DND-41 (cell line): Measurements from ENCODE around the gene PROSER2.

Source experiments
- ATAC-seq: fragments of 200-7000 bp; cut with Tn5 transposase; 3 replicates; pipeline ENCODE4 v1.9.1; 2021; ENCODE audit warnings: low read depth; ENCODE audit not compliant: insufficient read depth
- DNase-seq: peaks from one replicate; pipeline ENCODE4 v3.0.0-alpha.2; 2020
- H2AFZ ChIP-seq: 2 replicates; pipeline ENCODE4 v1.6.0; 2012; ENCODE audit warnings: low read depth, low read length
- H3K27ac ChIP-seq: 2 replicates; pipeline ENCODE4 v1.5.1; 2012; ENCODE audit warnings: low read length, inconsistent platforms
- H3K27me3 ChIP-seq: fragments of 200-600 bp; sonication (generic); 2 replicates; pipeline ENCODE4 v1.6.0; 2012; ENCODE audit warnings: low read length, mild to moderate bottlenecking, inconsistent platforms; ENCODE audit not compliant: insufficient read depth, poor library complexity
- H3K36me3 ChIP-seq: 2 replicates; pipeline ENCODE4 v1.5.1; 2012; ENCODE audit warnings: low read length, inconsistent platforms; ENCODE audit not compliant: insufficient read depth
- H3K4me1 ChIP-seq: 2 replicates; pipeline ENCODE4 v1.5.1; 2012; ENCODE audit warnings: mild to moderate bottlenecking, low read length; ENCODE audit not compliant: insufficient read depth
- H3K4me2 ChIP-seq: 2 replicates; pipeline ENCODE4 v1.6.0; 2012; ENCODE audit warnings: mild to moderate bottlenecking, moderate library complexity, low read length, inconsistent platforms; ENCODE audit not compliant: insufficient read depth
- H3K4me3 ChIP-seq, 2 experiments: fragments of 200-600 bp in 1 of 2; shearing (Covaris generic) in 1 of 2; 2 replicates each; pipeline ENCODE4 v1.5.1; 2012 to 2016; ENCODE audit warnings: inconsistent platforms in 2 of 2, low read length in 2 of 2, mild to moderate bottlenecking in 2 of 2, low read depth in 1 of 2, moderate library complexity in 1 of 2
- H3K79me2 ChIP-seq: 2 replicates; pipeline ENCODE4 v1.6.0; 2012; ENCODE audit warnings: low read length, inconsistent platforms; ENCODE audit not compliant: insufficient read depth
- H3K9ac ChIP-seq: 2 replicates; pipeline ENCODE4 v1.6.0; 2012; ENCODE audit warnings: low read depth, mild to moderate bottlenecking, inconsistent platforms, low read length, moderate library complexity
- H3K9me3 ChIP-seq: 2 replicates; pipeline ENCODE4 v1.5.1; 2012; ENCODE audit warnings: low read length, moderate library complexity, mild to moderate bottlenecking, inconsistent platforms; ENCODE audit not compliant: insufficient read depth, severe bottlenecking
- H4K20me1 ChIP-seq: 2 replicates; pipeline ENCODE4 v1.6.0; 2012; ENCODE audit warnings: low read length; ENCODE audit not compliant: insufficient read depth
- EZH2 ChIP-seq: IDR thresholded peaks from 3 replicates; pipeline ENCODE4 v1.6.1; 2012; ENCODE audit warnings: borderline replicate concordance, low read depth, mild to moderate bottlenecking, moderate library complexity, low read length, inconsistent platforms; ENCODE audit not compliant: severe bottlenecking
- TF ChIP-seq, protein P1 (sequence below): IDR thresholded peaks from 2 replicates; pipeline ENCODE4 v1.5.1; 2012; ENCODE audit warnings: borderline replicate concordance, low read length, moderate library complexity, mild to moderate bottlenecking; ENCODE audit not compliant: poor library complexity, severe bottlenecking; ENCODE audit errors: extremely low read depth

Gene PROSER2

DNA sequence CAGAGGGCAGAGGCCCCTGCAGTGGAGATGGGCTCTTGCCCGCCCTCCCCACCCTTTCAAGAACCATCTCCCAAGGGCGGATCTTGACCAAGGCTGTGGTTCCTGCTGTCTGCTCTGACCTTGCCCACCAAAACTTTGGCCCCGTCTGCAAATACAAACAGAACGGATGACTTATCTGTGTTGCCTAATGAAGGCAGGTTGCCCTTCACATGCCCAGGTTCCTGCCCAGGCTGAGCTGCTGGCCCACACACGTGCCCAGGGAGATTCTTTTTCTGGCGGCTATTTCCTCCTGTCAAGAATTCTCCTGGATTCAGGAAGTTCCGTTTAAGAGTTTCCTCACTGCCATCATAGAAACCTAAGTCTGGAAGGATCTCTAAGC lies 78.3 kb downstream of the PROSER2 start:
- TF ChIP-seq, protein P1, sequence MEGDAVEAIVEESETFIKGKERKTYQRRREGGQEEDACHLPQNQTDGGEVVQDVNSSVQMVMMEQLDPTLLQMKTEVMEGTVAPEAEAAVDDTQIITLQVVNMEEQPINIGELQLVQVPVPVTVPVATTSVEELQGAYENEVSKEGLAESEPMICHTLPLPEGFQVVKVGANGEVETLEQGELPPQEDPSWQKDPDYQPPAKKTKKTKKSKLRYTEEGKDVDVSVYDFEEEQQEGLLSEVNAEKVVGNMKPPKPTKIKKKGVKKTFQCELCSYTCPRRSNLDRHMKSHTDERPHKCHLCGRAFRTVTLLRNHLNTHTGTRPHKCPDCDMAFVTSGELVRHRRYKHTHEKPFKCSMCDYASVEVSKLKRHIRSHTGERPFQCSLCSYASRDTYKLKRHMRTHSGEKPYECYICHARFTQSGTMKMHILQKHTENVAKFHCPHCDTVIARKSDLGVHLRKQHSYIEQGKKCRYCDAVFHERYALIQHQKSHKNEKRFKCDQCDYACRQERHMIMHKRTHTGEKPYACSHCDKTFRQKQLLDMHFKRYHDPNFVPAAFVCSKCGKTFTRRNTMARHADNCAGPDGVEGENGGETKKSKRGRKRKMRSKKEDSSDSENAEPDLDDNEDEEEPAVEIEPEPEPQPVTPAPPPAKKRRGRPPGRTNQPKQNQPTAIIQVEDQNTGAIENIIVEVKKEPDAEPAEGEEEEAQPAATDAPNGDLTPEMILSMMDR: no peak
- TF ChIP-seq EZH2: no peak
- Histone ChIP-seq H3K27ac (no peak overlapping the region), H3K36me3 (no peaks in the 10 kb centered on the region), H3K79me2 (no peaks in the 10 kb centered on the region), H2AFZ (no peak overlapping the region), H3K9ac (no peak overlapping the region), H3K4me2 (no peak overlapping the region), H3K9me3 (no peaks in the 10 kb centered on the region), H3K4me3 (no peak overlapping the region), H4K20me1 (no peaks in the 10 kb centered on the region), H3K27me3 (no peaks in the 10 kb centered on the region), H3K4me1 (no peaks in the 10 kb centered on the region)
- ATAC-seq: no peak
- DNase-seq: no peak

DNA sequence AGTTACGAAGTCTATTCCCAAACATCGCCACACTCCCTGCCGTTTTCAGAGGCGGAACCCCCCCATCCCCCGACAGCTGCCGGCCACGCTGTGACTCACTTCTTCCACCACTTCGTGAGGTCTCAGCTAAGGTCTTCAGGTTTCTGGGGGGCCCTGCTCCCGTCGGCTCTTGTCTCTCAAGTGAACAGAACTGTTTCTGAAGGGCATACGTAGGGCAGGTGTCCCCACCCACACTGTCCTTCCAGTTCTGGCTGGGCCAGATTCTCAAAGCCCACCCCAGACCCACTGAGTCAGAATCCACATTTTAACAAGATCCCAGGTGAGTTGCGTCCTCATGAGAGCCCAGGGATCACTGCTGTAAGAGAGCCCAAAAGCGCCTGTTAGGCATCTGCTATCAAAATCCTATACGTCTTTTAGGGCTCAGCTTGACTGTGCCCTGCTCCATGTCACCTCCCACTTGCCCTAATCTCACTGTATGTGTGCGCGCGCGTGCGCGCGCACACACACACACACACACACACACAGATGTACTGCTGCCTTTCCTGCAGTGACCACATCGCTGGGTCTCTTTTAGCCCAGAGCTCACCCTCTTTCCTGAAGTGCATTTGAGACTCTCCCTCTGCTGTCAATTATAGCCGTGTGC lies 78.8 kb downstream of the PROSER2 start:
- no peaks in the 10 kb centered on the region for H3K4me1 ChIP-seq
- no peaks in the 10 kb centered on the region for H3K9me3 ChIP-seq
- H4K20me1 ChIP-seq: no peaks in the 10 kb centered on the region
- H3K79me2 ChIP-seq: no peaks in the 10 kb centered on the region
- no peak overlapping the region for H3K27ac ChIP-seq
- H2AFZ ChIP-seq: no peak overlapping the region
- H3K4me3 ChIP-seq: no peak overlapping the region
- H3K27me3 ChIP-seq: no peaks in the 10 kb centered on the region
- H3K4me2 ChIP-seq: no peak overlapping the region
- TF ChIP-seq, protein P1: no peak
- TF ChIP-seq EZH2: no peak
- no peaks in the 10 kb centered on the region for H3K36me3 ChIP-seq
- H3K9ac ChIP-seq: no peak overlapping the region
- ATAC-seq (no peak), DNase-seq (no peak)

DNA sequence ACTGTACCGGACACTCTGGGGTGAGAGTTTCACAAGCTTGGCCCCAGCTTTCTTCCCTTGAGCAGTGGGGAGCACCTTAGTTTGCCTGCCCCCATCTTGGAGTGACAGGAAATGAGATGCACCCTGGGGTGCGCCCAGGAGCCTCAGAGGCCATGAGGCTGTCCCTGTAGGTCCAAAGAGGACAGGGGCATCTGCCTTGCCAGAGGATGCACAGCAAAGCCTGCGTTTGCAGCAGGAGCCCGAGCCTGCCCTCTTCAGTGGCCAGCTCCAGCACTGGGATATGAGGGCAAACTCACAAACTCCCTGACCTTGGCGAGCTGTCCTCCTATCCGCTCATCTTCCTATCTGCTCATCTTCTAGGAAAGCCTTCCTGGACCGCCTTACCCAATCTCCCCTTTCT lies 79.5 kb downstream of the PROSER2 start:
- Histone ChIP-seq H2AFZ (no peak overlapping the region), H3K4me1 (no peaks in the 10 kb centered on the region), H3K36me3 (no peaks in the 10 kb centered on the region), H3K4me2 (no peak overlapping the region), H4K20me1 (no peaks in the 10 kb centered on the region), H3K4me3 (no peak overlapping the region), H3K9me3 (no peaks in the 10 kb centered on the region), H3K27ac (no peak overlapping the region), H3K9ac (no peak overlapping the region), H3K79me2 (no peaks in the 10 kb centered on the region), H3K27me3 (no peaks in the 10 kb centered on the region)
- TF ChIP-seq, protein P1: no peak
- no peak for TF ChIP-seq EZH2
- ATAC-seq (no peak), DNase-seq (no peak)
